Smooth muscle cell (in vitro differentiated cells): ENCODE measurements around the gene RTF1. TPM values are rescaled to one million over a fixed set of nuclear protein-coding genes. Genes with fewer than 3 reads are reported as not detected.

Experiments
- DNase-seq: peaks from one replicate; lab custom pipeline; 2025; ENCODE audit not compliant: unreplicated experiment; lab: John Stamatoyannopoulos, UW
- H2AFZ ChIP-seq: fragments of 200-600 bp; sonication (generic); 2 replicates; pipeline ENCODE4 v1.6.0; 2016; ENCODE audit warnings: antibody characterized with exemption, low read depth, mild to moderate bottlenecking
- H3F3A ChIP-seq: fragments of 200-600 bp; sonication (generic); 2 replicates; pipeline ENCODE4 v1.6.0; 2017; ENCODE audit warnings: antibody characterized with exemption, low read depth
- H3K27ac ChIP-seq: fragments of 200-600 bp; sonication (generic); 2 replicates; pipeline ENCODE4 v1.5.1; 2016; ENCODE audit warnings: low read depth, mild to moderate bottlenecking
- H3K27me3 ChIP-seq: fragments of 200-600 bp; sonication (generic); 2 replicates; pipeline ENCODE4 v1.6.1; 2016; ENCODE audit warnings: low read depth, mild to moderate bottlenecking
- H3K36me3 ChIP-seq: fragments of 200-600 bp; sonication (generic); 2 replicates; pipeline ENCODE4 v1.5.1; 2016; ENCODE audit warnings: low read depth
- H3K4me1 ChIP-seq: fragments of 200-600 bp; sonication (generic); 2 replicates; pipeline ENCODE4 v1.5.1; 2016; ENCODE audit warnings: low read depth
- H3K4me2 ChIP-seq: fragments of 200-600 bp; sonication (generic); 2 replicates; pipeline ENCODE4 v1.6.0; 2016; ENCODE audit warnings: mild to moderate bottlenecking
- H3K4me3 ChIP-seq: fragments of 200-600 bp; sonication (generic); 2 replicates; pipeline ENCODE4 v1.5.1; 2016; ENCODE audit warnings: mild to moderate bottlenecking
- H3K79me2 ChIP-seq: fragments of 200-600 bp; sonication (generic); 2 replicates; pipeline ENCODE4 v1.6.0; 2016; ENCODE audit warnings: low read depth, mild to moderate bottlenecking
- H3K9ac ChIP-seq: fragments of 200-600 bp; sonication (generic); 2 replicates; pipeline ENCODE4 v1.6.0; 2016; ENCODE audit warnings: low read depth
- H3K9me3 ChIP-seq: fragments of 200-600 bp; sonication (generic); replicated peaks from 2 replicates; pipeline ENCODE4 v1.5.1; 2016; ENCODE audit warnings: low read depth
- H4K20me1 ChIP-seq: fragments of 200-600 bp; sonication (generic); 2 replicates; pipeline ENCODE4 v1.6.0; 2016; ENCODE audit warnings: low read depth
- CTCF ChIP-seq: fragments of 200-600 bp; sonication (generic); IDR thresholded peaks from 2 replicates; pipeline ENCODE4 v1.5.1; 2017; ENCODE audit warnings: borderline replicate concordance, mild to moderate bottlenecking, antibody characterized with exemption; ENCODE audit not compliant: insufficient read depth, poor library complexity, severe bottlenecking
- WGBS: methylation state at CpG from one replicate; pipeline ENCODE4 v1.1.7; 2016; ENCODE audit warnings: low lambda C conversion rate; 5-methylcytosine and 5-hydroxymethylcytosine counted together
- polyA plus RNA-seq: library from polyadenylated mRNA; unstranded; fragments of >200 nt; fragmentation: Nextera tagmentation; extraction: Ambion mirVana; gene quantifications from 2 replicates; pipeline ENCODE4 v1.2.1, GENCODE V29; 2016
- total RNA-seq: library from RNA; depleted of rRNA; stranded (reverse); fragments of >200 nt; gene quantifications from 2 replicates; pipeline ENCODE4 v1.2.3, GENCODE V29; 2014

The RTF1 gene
- total and polyA plus RNA-seq, 2 experiments from 2014 or later = 25.7 to 68.1 TPM

- no peak for DNase-seq
- Histone ChIP-seq H4K20me1 (no peaks in the 10 kb centered on the region), H3K27ac (no peak overlapping the region), H3K4me2 (no peak overlapping the region), H3K79me2 (no peaks in the 10 kb centered on the region), H3K36me3 (no peaks in the 10 kb centered on the region), H3K9ac (no peak overlapping the region), H3K27me3 (no peaks in the 10 kb centered on the region), H2AFZ (no peak overlapping the region), H3F3A (no peaks in the 10 kb centered on the region), H3K9me3 (no peaks in the 10 kb centered on the region), H3K4me3 (no peak overlapping the region), H3K4me1 (no peaks in the 10 kb centered on the region)
- no peak for TF ChIP-seq CTCF
- 98% methylated on average over 17 of the region's 17 CpGs for WGBS
Observed at GRCh38 chr15:41520636-41521035, 103.7 kb downstream of the RTF1 start.

- 96% methylated on average over 9 of the region's 9 CpGs for WGBS
- no peaks in the 10 kb centered on the region for H3K9me3 ChIP-seq
- H3K36me3 ChIP-seq = no peaks in the 10 kb centered on the region
- no peak for TF ChIP-seq CTCF
- no peak overlapping the region for H2AFZ ChIP-seq
- H4K20me1 ChIP-seq = no peaks in the 10 kb centered on the region
- H3K4me3 ChIP-seq = no peak overlapping the region
- H3K27me3 ChIP-seq = no peaks in the 10 kb centered on the region
- H3K27ac ChIP-seq = no peak overlapping the region
- no peak overlapping the region for H3K9ac ChIP-seq
- H3K4me1 ChIP-seq = no peaks in the 10 kb centered on the region
- DNase-seq = no peak
- no peaks in the 10 kb centered on the region for H3F3A ChIP-seq
- no peaks in the 10 kb centered on the region for H3K79me2 ChIP-seq
- H3K4me2 ChIP-seq = no peak overlapping the region
Observed at GRCh38 chr15:41521614-41522013, 104.7 kb downstream of the RTF1 start.

DNA sequence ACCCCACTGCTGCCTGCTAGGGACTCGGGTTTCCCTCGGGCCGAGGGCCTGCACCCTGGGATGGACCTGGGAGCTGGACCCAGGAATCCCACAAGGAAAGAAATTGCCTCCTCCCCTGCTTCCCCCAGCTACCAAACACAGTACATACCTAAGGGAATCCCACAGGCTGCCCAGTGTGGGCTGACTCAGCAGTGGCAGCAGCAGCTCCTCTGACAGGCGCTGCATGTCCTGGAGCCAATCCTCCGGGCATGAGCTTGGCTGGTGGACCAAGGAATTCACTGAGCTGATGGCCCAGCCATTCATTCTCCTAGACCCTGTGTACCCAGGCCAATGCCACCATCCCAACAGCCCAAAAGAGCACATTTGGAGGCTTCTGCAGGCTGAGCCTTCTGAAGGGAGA lies 106.2 kb downstream of the RTF1 start:
- Histone ChIP-seq H3K4me3 (no peak overlapping the region), H3K4me2 (no peak overlapping the region), H4K20me1 (no peaks in the 10 kb centered on the region), H3K27me3 (no peaks in the 10 kb centered on the region), H2AFZ (no peak overlapping the region), H3K4me1 (no peaks in the 10 kb centered on the region), H3K27ac (no peak overlapping the region), H3K9me3 (no peaks in the 10 kb centered on the region), H3K36me3 (no peaks in the 10 kb centered on the region), H3K9ac (no peak overlapping the region), H3K79me2 (no peaks in the 10 kb centered on the region), H3F3A (no peaks in the 10 kb centered on the region)
- WGBS = 99% methylated on average over 5 of the region's 5 CpGs
- no peak for TF ChIP-seq CTCF
- no peak for DNase-seq

DNA sequence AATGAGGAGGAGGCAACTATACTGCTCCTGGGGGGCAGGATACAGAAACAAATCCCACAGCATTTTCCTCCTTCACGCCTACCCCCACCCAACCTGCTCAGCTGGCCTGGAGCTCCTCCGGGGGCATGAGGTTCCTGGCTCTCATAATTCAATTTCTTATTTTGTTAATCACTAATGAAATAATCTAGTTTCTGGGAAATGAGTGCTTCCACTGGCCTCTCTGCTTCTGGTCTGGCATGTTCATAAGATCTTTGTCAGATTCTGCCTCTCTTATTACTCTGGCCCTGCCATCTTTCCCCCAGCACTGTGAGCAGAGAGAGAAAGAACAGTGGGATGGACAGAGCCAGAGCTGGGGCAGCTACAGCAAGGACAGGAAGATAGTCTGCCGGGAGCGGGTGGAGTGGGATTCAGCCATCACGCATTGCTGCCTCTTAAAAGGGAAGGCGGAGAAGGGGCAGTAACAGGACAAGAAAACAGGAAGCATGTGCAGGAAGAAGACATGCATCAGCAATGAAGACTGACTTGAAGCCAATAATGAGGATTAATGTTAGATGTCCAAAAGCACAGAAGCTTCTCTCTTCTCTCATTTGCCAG lies 113.6 kb downstream of the RTF1 start:
- 96% methylated on average over 6 of the region's 6 CpGs for WGBS
- DNase-seq = no peak

More for the DNA sequence above, 113.6 kb downstream of the RTF1 start:
- Histone ChIP-seq H3F3A (no peaks in the 10 kb centered on the region), H3K27me3 (no peaks in the 10 kb centered on the region), H2AFZ (no peak overlapping the region), H3K27ac (no peak overlapping the region), H3K4me1 (no peaks in the 10 kb centered on the region), H4K20me1 (no peaks in the 10 kb centered on the region), H3K79me2 (no peaks in the 10 kb centered on the region), H3K4me3 (no peak overlapping the region), H3K36me3 (no peaks in the 10 kb centered on the region), H3K9ac (no peak overlapping the region), H3K4me2 (no peak overlapping the region), H3K9me3 (no peaks in the 10 kb centered on the region)
- TF ChIP-seq CTCF = no peak
